Measurements from ENCODE around the gene CHURC1. TPM values are rescaled to one million over a fixed set of nuclear protein-coding genes. Genes with fewer than 3 reads are reported as not detected.
"Not testable (repeated sequence)": the region's sequence is repeated elsewhere in the genome, so short reads cannot be mapped to it uniquely, and the experiment has no call there.

Gene CHURC1
- total RNA-seq, 2 experiments from 2014 or later: 50.1 to 54.0 TPM

GRCh38 chr14:64912261-64912660 is 2.0 kb upstream of the CHURC1 start:
- intact Hi-C loops (cut with DNase I, micrococcal nuclease): loop anchor here in 1 of 2 experiments (10.0 kb wide), 4 partner anchors 73 to 1593 kb away; partner anchors contain the start of genes FNTB, GPHN, HSPA2 and PPP1R36
- Histone ChIP-seq H3K9me3 (ENCODE audit: control insufficient read depth in 1 of 2, insufficient read depth in 1 of 2, low read length in 2 of 2) (no peaks in the 10 kb centered on the region), H3K27me3 (ENCODE audit: control insufficient read depth in 1 of 2, insufficient read depth in 2 of 2, low read length in 2 of 2) (peaks cover 0 to 5% of the 10 kb centered on the region in 2 experiments), H3K36me3 (ENCODE audit: insufficient read depth, low read length) (no peaks in the 10 kb centered on the region), H3K4me3 (ENCODE audit: low read length) (no peak overlapping the region), H3K27ac (ENCODE audit: low read depth in 1 of 2, low read length in 2 of 2) (no peak overlapping the region), H3K4me1 (ENCODE audit: insufficient read depth, low read length) (peaks cover 24% of the 10 kb centered on the region)
- no peak for DNase-seq
- H3K36me3 Mint-ChIP-seq (ENCODE audit: low read depth): peaks cover 30% of the 10 kb centered on the region
- no peak for TF ChIP-seq CTCF (IDR thresholded peaks at IDR 0.05)
- peak overlapping the region; percentile 66 for H3K4me3 Mint-ChIP-seq
- peaks cover 4% of the 10 kb centered on the region for H3K27me3 Mint-ChIP-seq
- no peaks in the 10 kb centered on the region for H3K9me3 Mint-ChIP-seq
- ATAC-seq (ENCODE audit: poor library complexity): no peak
- ChIA-PET POLR2A (no interaction called here), CTCF (interaction anchor here (1.0 to 1.8 kb wide), 2 partner anchors 20 to 74 kb away, joined by 4 read pairs; partner anchors contain the start of gene FNTB)
- H3K27ac Mint-ChIP-seq: peak overlapping the region; percentile 24
- H3K4me1 Mint-ChIP-seq (ENCODE audit: low read depth): peaks cover 38% of the 10 kb centered on the region

- ATAC-seq (ENCODE audit: poor library complexity); H3K36me3 ChIP-seq (ENCODE audit: insufficient read depth, low read length); H3K4me3 ChIP-seq (ENCODE audit: low read length); CTCF ChIA-PET; H3K27me3 Mint-ChIP-seq; H3K9me3 ChIP-seq (ENCODE audit: control insufficient read depth in 1 of 2, insufficient read depth in 1 of 2, low read length in 2 of 2); H3K9me3 Mint-ChIP-seq; H3K27me3 ChIP-seq (ENCODE audit: control insufficient read depth in 1 of 2, insufficient read depth in 2 of 2, low read length in 2 of 2); DNase-seq: not testable (repeated sequence)
- H3K36me3 Mint-ChIP-seq (ENCODE audit: low read depth): peaks cover 40% of the 10 kb centered on the region
- POLR2A ChIA-PET: interaction anchor here (1.5 to 5.8 kb wide), 7 partner anchors 13 to 373 kb away, joined by 4 to 132 read pairs (median 9); partner anchors contain the start of gene HSPA2
- H3K4me1 ChIP-seq (ENCODE audit: insufficient read depth, low read length): peaks cover 31% of the 10 kb centered on the region
- H3K4me3 Mint-ChIP-seq: peak overlapping the region; percentile 93
- H3K4me1 Mint-ChIP-seq (ENCODE audit: low read depth): peaks cover 50% of the 10 kb centered on the region
- intact Hi-C loops (cut with DNase I, micrococcal nuclease): loop anchor here in 1 of 2 experiments (10.0 kb wide), 4 partner anchors 71 to 1591 kb away; partner anchors contain the start of genes FNTB, GPHN, HSPA2 and PPP1R36
- peak overlapping the region in 1 of 2 donors; percentile 99 for H3K27ac ChIP-seq (ENCODE audit: low read depth in 1 of 2, low read length in 2 of 2)
- H3K27ac Mint-ChIP-seq: peak overlapping the region; percentile 88
Measured at GRCh38 chr14:64913477-64913876, 778 bp upstream of the CHURC1 start.

- Histone ChIP-seq H3K4me1 (ENCODE audit: insufficient read depth, low read length) (peaks cover 37% of the 10 kb centered on the region), H3K9me3 (ENCODE audit: control insufficient read depth in 1 of 2, insufficient read depth in 1 of 2, low read length in 2 of 2) (no peaks in the 10 kb centered on the region), H3K4me3 (ENCODE audit: low read length) (peak overlapping the region; percentile 86), H3K36me3 (ENCODE audit: insufficient read depth, low read length) (no peaks in the 10 kb centered on the region), H3K27ac (ENCODE audit: low read depth in 1 of 2, low read length in 2 of 2) (peak overlapping the region; percentile 99), H3K27me3 (ENCODE audit: control insufficient read depth in 1 of 2, insufficient read depth in 2 of 2, low read length in 2 of 2) (no peaks in the 10 kb centered on the region)
- Mint-ChIP-seq H3K4me1 (ENCODE audit: low read depth) (peaks cover 63% of the 10 kb centered on the region), H3K9me3 (no peaks in the 10 kb centered on the region), H3K4me3 (peak overlapping the region; percentile 93), H3K36me3 (ENCODE audit: low read depth) (peaks cover 52% of the 10 kb centered on the region), H3K27me3 (no peaks in the 10 kb centered on the region), H3K27ac (peak overlapping the region; percentile 88)
- POLR2A ChIA-PET: interaction anchor here (0.6 to 5.8 kb wide), 26 partner anchors 11 to 527 kb away, joined by 3 to 132 read pairs (median 5); partner anchors contain the start of genes FNTB, GPX2, HSPA2 and MTHFD1
- CTCF ChIA-PET: interaction anchor here (0.8 to 1.4 kb wide), 3 partner anchors 8 to 23 kb away, joined by 3 read pairs; no protein-coding TSS in a partner anchor
- intact Hi-C loops (cut with DNase I, micrococcal nuclease): loop anchor here in 1 of 2 experiments (2.0 to 10.0 kb wide), 6 partner anchors 14 to 1590 kb away; partner anchors contain the start of genes FNTB, GPHN, HSPA2 and MAX
- DNase-seq (no peak), ATAC-seq (ENCODE audit: poor library complexity) (no peak)
- TF ChIP-seq CTCF (IDR thresholded peaks at IDR 0.05): no peak
Measured at GRCh38 chr14:64915029-64915424, 772 bp downstream of the CHURC1 start.

Measured in CD4-positive, alpha-beta T cell (primary cell).